HS-27A (cell line): ENCODE results near the gene KCNE1.
"Not testable (repeated sequence)": the region's sequence is repeated elsewhere in the genome, so short reads cannot be mapped to it uniquely, and the experiment has no call there.

ENCODE experiments used
- DNase-seq: peaks from one replicate; pipeline ENCODE4 v3.0.0-alpha.2; 2012; ENCODE audit warnings: low read depth, missing footprints

KCNE1 gene

DNA sequence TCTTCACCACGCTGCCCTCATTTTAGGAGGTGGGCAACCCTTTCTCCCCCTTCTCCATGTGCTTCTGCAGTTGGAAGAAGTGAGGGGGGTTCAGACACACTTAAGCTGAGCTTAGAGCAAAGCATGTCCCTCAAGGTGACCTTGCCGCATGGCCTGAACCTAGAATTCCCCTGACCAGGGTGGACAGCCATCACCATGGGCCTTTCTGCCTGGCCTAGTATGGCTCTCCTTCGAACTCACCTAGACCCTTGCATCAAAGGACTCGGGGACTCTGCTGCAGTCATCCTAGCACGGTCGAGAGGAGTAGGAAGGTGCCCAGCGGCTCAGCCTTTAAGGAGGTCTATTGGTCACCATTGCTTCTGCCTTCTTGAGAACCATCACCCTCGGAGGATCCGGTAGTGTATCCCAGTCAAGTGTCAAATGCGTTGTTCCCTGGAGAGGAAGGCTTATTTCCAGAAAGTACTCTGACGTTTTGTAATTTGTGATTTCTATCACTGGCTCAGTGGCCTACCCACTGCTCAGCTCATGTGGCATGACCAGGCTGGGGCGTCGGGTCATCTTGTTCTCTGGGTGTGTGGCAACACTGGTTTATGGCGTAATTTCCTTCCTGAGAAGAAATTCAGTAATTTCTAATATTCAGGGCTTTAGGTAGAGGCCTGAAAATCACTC is at the start of gene KCNE1:
TSS of gene KCNE1 (minus strand) at position 424 of the 669 bp plus-strand sequence. CDS start 62,576 bp downstream, outside the sequence.
- no peak for DNase-seq

DNA sequence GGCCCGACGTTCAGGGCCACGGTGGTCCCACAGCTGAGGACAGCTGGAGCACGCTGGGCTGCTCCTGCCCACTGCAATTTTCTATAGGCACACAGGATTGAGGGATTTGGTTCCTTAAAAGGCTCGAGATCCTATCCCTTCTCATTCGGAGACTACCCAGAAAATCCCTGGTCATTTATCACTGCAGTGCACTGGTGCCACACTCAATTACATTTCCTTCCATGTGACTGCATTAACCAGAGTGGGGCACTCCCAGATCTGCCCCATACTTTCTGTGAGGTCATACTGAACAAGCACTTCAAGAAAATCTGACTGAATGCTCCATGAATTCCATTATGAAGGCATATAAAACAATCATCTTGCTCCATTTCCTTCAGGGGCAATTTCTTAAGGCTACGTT is 49.8 kb upstream of the KCNE1 start:
- no peak for DNase-seq

DNA sequence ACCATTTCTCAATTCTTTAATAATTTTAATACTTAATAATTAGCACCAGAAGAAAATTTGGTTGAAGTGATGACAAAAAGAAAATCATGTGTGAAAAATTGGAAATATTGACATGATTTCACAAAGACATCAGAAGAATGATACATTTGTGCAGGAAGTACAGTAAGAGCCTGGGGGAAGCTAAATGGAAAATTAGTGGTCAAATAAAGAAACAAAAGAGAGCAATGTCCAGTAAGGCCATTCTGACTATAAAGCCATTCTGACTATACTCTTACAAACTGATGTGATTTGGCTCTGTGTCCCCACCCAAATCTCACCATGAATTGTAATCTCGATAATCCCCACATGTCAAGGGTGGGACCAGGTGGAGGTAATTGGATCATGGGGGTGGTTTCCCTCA is 48.6 kb upstream of the KCNE1 start:
- DNase-seq: no peak

DNA sequence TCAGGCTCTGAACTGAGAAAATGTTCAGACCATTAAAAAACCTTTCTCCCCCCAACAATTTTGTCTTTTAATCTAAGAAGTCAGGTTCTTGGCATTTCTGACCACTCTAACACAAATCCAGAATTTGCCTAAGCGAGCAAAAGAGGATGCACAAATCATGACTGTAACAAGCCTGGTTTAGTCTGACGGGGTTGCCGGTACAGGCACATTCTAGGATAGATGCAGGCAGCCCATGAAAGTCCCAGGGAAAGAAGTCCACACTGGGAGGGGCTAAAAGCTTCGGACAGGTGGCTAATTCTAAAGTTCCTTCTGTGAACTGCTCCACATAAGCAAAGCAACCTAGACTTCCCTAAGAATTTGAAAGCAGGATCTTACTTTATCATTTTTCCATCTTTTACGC is 48.0 kb upstream of the KCNE1 start:
- no peak for DNase-seq

DNA sequence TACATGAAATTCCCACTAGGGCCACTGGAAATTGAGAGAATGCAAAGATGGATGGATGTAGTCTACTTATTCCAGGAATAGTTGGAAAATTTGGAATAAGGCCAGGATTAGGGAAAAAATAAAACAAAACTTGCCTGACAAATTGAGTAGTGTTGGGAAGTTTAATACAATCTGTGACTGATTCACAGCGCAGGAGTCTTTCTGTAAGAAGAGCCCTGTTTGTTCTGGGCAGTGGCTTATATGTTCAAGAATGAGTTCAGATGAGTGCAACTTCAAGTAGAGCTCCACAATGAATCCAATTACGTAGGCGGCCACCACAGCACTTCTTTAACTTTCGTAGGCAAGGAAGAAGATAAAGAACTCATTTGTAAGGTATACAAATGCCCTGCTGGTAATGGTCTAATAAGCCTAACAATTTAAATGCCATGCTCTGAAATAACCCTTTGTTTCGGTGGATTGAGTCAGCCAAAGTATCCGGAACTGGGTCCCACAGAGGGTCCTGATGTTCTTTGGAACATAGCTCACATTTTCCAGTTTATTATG is 47.1 kb upstream of the KCNE1 start:
- DNase-seq: no peak

DNA sequence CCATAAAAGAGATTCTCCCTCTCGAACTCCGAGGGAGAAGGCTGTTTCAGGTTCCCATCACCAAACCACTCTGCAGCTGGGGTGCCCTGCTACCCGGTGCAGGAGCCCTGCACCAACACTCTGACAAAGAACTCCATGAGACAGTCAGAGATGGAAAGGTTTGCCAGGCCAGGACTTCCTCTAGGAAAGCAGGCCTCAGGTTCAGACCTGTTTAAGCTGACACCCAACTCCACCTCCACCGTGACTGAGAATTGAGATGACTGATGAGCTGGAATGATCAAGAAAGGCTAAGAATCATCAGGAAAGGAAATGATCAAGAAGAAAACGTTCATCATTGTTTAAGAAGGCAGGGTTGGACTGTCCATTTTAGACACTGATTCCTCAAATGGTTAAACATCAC is 46.2 kb upstream of the KCNE1 start:
- no peak for DNase-seq

DNA sequence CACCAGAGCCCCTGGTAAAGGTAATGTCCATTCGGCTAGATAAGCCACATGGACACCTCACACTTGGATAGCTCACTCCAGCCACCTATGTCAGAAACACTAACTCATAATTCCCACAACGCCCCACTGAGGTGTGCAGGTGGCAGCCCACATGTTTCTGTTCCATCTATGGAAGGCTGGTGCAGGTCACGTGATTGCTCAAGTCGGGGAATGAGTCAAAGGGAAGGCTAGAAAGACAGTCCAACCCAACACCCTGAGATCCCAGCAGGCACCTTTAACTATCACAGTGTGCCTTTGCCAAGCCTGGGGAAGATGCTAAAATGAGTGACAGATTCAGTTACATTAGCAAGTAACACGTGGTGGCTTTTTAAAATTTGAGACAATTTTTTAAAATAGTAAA is 45.3 kb upstream of the KCNE1 start:
- DNase-seq: no peak

DNA sequence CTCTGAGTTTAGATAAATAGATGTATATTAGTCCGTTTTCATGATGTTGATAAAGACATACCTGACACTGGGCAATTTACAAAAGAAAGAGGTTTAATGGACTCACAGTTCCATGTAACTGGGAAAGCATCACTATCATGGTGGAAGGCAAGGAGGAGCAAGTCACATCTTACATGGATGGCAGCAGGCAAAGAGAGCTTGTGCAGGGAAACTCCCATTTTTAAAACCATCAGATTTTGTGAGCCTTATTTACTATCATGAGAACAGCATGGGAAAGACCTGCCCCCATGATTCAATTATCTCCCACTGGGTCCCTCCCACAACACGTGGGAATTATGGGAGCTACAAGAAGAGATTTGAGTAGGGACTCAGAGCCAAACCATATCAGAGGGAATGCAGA is 42.7 kb upstream of the KCNE1 start:
- not testable (repeated sequence) for DNase-seq

DNA sequence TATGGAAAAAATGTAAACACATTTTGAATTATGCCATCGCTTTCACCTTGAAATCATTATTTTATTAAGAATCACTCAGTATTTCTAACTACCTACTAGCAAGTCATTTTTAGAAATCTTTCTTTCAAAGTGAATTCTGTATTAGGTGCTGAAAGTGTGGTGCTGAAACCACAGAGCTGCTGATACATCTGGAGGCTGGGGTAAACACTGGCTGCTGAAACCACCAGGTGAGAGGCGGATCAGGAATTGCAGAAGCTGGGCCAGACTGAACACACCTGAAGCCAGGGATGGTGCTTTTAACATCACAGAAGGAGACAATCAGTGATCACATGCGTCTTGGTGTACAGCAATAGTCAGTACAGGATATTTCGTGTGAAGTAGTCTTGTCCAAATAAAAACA is 42.2 kb upstream of the KCNE1 start:
- no peak for DNase-seq

DNA sequence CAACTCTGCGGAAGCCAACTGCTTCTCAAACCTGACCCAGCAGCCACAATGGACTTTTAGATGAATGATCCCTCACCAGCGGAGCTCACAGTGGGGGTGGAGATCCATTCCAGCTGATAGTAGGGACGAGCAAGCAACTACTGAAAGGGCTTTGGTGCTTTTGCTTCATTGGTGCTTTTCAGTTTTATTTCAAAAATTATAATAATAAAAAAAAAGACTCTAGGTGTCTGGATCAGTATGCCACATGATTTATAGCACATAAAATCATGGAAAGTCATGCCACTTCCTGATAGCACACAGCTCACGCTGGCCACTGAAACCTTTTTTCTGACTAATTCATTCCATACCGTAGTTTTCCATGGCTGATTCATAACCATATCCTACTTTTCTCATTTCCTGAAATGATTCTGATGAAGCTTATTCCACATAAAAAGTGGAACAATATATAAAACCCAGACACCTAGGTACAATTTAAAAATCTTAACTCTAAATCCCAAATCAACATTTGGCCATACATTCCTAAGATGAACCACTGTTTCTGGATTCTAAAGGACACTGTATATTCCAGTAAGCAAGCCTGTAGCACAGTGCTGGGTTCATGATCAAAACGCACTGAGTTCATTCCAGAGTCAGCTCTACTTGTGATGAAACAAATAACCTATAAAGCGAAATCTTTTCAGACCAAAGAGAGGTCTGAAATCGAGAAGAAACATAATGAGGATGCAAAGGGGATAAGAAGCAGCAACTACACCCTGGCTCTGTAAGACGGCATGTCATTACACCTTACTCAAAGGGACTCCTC is 41.3 kb upstream of the KCNE1 start:
- no peak for DNase-seq

DNA sequence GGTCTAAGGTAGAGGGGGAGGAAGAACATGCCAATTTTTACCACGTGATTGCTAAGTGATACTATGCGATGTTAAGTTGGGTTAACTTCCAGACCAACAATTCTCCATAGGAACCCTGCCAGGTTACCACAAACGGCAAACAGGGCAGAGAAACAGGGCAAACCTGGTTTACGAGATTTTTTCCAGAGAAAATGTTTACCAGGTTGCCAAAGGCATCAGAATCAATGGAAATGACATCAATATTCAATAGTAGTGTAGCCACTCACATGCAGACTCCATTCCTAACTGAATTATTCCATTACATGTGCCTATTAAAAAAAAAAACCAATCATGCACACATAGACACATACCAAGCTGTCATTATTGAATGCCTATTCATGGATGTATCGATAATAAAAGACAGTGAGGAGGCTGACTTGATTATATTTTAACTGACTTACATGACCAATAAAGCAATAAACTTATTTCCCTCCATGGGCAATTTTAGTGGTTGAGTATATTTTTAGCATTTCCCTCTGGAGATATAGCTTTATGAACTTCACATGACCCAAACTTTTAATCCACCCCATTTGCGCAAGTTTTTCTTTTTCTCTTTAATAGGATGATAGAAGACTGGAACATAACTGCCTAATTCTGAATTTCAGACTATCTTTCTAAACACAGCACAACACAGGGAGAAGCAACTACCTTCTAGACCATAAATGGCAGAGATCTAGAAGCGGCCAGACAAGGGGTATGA is 40.5 kb upstream of the KCNE1 start:
- DNase-seq: no peak

DNA sequence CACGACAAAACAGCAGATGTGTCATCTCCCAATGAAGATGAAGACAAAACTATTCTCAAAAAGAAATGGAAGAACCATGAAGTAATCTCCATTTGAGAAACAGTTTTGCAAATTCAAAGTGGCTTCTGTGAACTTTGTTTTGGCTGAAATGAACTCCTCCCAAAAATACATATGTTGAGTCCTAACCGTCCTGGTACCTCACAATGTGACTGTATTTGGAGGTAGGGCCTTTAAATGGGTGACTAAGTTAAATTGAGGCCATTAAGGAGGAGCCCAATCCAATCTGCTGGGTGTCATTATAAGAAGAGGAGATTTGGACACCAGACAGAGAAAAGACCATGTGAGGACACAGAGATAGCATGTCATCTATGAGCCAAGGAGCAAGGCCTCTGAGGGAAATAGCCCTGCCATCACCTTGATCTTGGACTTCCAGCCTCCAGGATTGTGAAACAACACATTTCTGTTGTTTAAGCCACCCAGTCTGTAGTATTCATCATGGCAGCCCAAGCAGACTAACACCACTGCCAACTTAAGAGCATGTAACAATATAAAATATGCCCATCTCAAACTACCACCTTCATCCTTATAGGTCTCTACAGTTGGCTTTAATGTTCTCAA is 38.3 kb upstream of the KCNE1 start:
- DNase-seq: no peak

DNA sequence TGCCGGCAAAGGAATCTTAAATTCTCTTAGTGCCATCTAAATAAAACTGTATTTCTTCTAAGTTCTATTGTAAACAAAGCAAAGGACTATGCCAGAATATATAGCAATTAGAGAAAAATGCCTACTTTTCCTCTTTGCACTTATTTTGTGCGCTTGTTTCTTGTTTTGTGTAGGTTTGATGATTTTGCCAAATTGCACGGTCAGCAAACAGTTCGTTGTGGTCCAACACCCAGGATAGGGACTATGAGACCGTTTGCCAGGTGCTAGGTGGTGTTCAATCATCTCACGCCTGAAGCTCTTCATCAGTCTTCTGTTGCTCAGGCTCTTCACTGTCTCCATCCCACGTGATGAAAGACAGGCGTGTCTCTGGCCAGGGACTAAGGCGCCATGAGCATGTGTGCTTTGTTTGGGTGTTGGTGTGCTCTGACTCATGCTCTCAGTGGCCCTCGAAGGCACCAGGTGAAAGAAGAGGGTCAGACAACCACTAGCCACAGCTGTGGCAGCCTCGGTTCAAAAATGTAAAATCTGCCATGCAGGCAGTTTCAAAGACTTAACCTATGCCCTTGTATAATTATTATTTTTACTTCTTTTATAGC is 36.9 kb upstream of the KCNE1 start:
- no peak for DNase-seq

DNA sequence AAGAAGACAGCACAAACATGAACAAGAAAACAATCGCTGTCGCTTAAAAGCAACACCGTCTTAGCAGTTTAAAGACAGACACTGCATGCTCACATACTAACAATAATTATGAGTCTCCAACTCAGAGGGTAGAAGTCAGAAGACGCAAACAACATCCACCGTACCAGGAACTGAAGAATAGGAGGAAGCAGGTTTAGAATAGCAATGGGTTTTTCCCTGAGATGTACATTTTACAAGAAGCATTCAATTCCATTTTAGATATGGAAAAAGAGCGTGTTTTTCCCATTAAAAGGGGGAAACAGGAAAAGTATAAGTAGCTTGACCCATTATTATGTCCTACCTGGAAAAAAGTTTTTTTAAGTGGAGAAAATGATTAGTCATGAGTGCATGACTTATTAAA is 34.5 kb upstream of the KCNE1 start:
- DNase-seq: no peak

DNA sequence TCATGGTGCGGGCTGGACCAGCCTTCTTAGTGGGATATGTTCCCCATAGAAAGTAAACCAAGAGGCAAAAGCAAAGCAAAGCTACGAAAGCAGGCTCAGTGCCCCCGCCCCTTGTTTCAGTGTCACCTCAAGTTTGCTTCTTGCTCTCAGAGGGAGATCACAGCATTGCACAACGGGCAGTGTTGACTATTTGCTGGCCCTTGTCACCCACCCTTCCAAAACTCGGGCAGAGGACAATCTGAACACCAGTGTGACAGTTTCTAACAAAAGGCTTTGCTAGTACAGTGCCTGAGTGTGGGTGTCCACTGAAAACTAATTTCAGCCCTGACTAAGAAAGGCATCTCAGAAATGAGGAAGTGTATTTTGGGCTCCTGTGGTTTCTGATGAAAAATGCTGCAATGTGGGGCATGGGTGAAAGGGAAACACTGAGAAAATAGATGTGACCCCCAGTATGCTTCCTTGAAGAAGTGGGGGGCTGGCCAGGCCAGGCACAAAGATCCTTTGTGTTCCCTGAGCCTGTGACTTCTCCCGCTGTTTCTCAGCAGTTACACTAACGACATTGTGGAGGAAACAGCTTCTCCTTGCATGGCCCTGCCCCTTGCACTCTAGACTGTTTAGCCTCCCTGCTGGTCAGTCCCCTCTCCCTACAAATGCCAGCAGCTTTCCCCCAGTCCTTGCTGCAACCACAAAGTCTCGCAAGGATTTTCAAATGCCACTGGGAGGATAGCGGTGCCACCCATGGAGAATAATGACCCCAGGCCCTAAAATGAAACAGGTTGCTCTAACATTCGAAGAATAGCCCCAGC is 33.3 kb upstream of the KCNE1 start:
- DNase-seq: no peak

DNA sequence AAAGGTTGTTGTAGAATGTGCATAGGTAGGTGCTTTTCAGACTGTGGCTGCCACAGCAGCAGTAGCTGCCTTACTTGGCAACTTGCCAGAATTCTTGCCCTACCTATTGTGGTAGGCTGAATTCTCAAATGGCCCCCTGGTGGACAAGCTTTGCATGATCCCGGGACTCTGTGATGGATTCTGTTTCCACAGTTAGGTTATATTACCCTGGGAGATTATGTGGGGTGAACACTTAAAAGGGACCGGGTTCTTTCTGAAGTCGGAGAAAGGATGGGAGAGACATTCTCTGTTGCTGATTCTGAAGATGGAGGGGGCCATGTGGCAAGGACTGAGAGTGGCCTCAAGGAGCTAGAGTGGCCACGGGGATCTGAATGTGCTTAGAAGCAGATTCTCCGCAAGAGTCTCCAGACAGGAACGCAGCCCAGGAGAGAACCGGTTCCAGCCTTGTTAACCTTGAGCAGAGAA is 32.1 kb upstream of the KCNE1 start:
- no peak for DNase-seq

DNA sequence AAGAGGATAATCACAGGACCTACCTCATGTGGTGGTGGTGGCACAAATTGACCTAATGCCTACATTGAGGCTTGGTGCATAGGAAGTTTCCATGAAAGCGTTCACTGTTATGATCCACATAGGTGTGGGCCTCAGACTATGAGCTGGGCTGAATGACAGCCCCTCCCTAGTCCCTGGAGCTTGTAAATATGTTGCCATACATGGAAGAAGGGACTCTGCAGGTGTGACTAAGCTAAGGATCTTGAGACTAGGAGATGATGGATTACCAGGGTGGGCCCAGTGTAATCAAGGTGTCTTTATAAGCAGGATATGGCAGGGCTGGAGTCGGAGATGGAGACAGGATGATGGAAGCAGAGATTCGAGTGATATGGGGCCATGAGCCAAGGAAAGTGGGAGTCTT is 31.0 kb upstream of the KCNE1 start:
- DNase-seq: no peak

DNA sequence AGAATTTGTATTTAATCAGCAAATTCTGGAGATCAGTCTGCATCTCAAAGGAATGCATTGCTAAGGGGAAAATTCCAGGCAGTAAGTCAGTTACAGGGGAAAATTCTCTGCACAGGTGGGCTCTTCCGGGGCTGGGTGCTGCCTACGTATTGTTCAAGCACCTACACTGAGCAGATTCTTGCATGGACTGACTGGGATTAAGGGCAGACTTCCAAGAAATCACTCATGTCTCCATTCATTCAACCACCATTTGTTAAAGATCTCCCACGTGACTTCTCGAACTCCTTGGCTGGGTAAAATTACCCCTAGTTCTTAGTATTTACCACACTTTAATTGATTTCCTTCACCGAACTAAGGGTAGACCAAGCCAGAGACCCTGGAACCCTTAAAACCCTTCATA is 28.2 kb upstream of the KCNE1 start:
- no peak for DNase-seq

DNA sequence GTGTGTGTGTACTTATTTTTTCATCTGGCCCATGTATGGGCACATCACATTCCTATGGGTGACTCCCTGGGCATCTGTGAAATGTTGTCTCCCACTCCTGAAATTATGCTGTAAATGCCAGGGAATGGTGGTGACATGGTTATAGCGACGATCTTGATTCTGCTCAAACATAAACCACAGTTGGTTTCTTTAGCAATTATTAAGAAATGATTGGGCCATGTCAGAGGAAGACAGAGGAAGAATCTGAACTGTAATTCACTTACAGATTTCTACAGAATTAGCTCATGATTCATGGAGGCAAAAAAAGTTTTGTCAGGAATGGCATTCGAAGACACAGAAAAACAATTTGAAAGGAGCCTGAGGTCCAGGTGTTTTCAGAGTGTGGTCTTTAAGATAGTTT is 25.8 kb upstream of the KCNE1 start:
- no peak for DNase-seq

DNA sequence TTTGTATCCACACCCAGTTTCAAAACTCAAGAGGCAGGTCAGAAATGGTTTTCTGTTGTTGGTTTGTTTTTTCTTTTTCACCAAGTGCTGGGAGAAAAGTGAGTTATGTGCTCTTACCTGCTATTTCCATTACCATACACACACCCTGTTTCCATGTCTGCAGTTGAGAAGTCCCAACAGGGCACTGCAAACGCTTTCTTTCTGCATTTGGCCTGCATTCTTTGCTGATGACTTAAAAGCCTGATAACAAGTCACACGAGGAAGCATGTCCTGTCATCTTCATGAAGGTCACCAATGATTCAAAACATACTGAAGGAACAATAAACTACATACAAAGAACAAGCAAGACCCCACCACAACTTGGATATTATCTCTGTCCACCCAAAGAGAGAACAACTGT is 24.8 kb upstream of the KCNE1 start:
- no peak for DNase-seq

DNA sequence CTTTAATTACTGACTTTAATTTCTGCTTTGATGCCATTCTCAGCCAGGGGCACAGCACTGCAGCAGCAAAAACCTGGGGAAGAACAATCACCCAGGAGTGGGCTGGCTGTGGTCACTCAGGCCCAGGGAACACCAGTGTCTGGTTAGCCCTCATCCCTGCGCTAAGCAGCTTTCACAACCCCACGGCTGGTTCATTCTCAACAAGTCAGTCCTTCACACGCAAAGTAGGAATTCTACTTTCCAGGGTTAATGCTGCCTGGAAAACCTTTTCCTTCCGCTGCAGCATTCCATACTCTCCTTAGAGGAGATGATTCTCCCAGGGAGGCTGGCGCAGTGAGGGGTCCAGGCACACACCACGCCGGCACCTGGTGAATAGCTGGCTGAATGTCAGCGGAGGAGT is 24.3 kb upstream of the KCNE1 start:
- DNase-seq: no peak
